Lower lobe of right lung (tissue), 2 donors: ENCODE measurements around the gene DCHS2. TPM values are rescaled to one million over a fixed set of nuclear protein-coding genes. Genes with fewer than 3 reads are reported as not detected.

Source experiments
- ATAC-seq, 2 donors: fragments of 200-7000 bp; cut with Tn5 transposase; one replicate each; pipeline ENCODE4 v1.9.1; 2020 to 2022; ENCODE audit warnings: mild to moderate bottlenecking in 2 of 2, moderate library complexity in 2 of 2
- DNase-seq: peaks from one replicate; pipeline ENCODE4 v3.0.0-alpha.2; 2020
- H3K27ac ChIP-seq: fragments of 200-600 bp; one replicate; pipeline ENCODE4 v1.8.0; 2022
- H3K27me3 ChIP-seq: fragments of 200-600 bp; one replicate; pipeline ENCODE4 v1.8.0; 2022; ENCODE audit warnings: low read depth
- H3K36me3 ChIP-seq: fragments of 200-600 bp; one replicate; pipeline ENCODE4 v1.8.0; 2022; ENCODE audit warnings: mild to moderate bottlenecking
- H3K4me1 ChIP-seq: fragments of 200-600 bp; one replicate; pipeline ENCODE4 v1.8.0; 2022
- H3K4me3 ChIP-seq: fragments of 200-600 bp; one replicate; pipeline ENCODE4 v1.8.0; 2022; ENCODE audit warnings: mild to moderate bottlenecking
- H3K9me3 ChIP-seq: fragments of 200-600 bp; one replicate; pipeline ENCODE4 v1.8.0; 2022
- CTCF ChIP-seq: fragments of 200-600 bp; IDR thresholded peaks from one replicate; pipeline ENCODE4 v1.8.0; 2022; ENCODE audit warnings: antibody characterized with exemption, mild to moderate bottlenecking
- intact Hi-C: fragments of 100-400 bp; cut with DNase I; formaldehyde crosslinking; loops from one replicate; pipeline ENCODE4 v1.11.0; 2022
- total RNA-seq: library from RNA; stranded (reverse); fragmentation: NEBNext Ultra II Directional; extraction: Animal tissue kit (Norgen Biotek cat#: 25700); gene quantifications from one replicate; pipeline ENCODE4 v1.2.1, GENCODE V29; 2021
- donor health status: DM: no; HTN: yes; CAD: no; lungs with severe emphysema.

Gene DCHS2
- total RNA-seq, 1 donor from 2014 or later = 0.53 TPM

- intact Hi-C loops = no loop called here
- peak overlapping the region; percentile 36 for H3K4me3 ChIP-seq
- H3K9me3 ChIP-seq = no peaks in the 10 kb centered on the region
- H3K36me3 ChIP-seq = no peaks in the 10 kb centered on the region
- peaks cover 7% of the 10 kb centered on the region for H3K4me1 ChIP-seq
- ATAC-seq (peak; percentile 44 to 56), DNase-seq (peak; percentile 48)
- H3K27ac ChIP-seq = no peak overlapping the region
- peaks cover 22% of the 10 kb centered on the region for H3K27me3 ChIP-seq
- TF ChIP-seq CTCF = no peak
Observed at GRCh38 chr4:154332681-154333421, 158.7 kb downstream of the DCHS2 start.

- Histone ChIP-seq H3K9me3 (no peaks in the 10 kb centered on the region), H3K4me1 (peaks cover 7% of the 10 kb centered on the region), H3K27ac (no peak overlapping the region), H3K36me3 (no peaks in the 10 kb centered on the region), H3K27me3 (peaks cover 22% of the 10 kb centered on the region), H3K4me3 (no peak overlapping the region)
- no peak for TF ChIP-seq CTCF
- ATAC-seq (no peak), DNase-seq (no peak)
- intact Hi-C loops = no loop called here
Observed at GRCh38 chr4:154329939-154330338, 161.7 kb downstream of the DCHS2 start.

GRCh38 chr4:154329268-154329868, 162.2 kb downstream of the DCHS2 start:
- H3K4me1 ChIP-seq = peaks cover 7% of the 10 kb centered on the region
- no peak for DNase-seq
- intact Hi-C loops = no loop called here
- no peaks in the 10 kb centered on the region for H3K9me3 ChIP-seq
- no peaks in the 10 kb centered on the region for H3K36me3 ChIP-seq
- peak in 1 of 2 donors; percentile 39 for ATAC-seq
- H3K27me3 ChIP-seq = peaks cover 22% of the 10 kb centered on the region
- no peak overlapping the region for H3K4me3 ChIP-seq
- peak; percentile 27 for TF ChIP-seq CTCF
- H3K27ac ChIP-seq = no peak overlapping the region

- TF ChIP-seq CTCF = no peak
- intact Hi-C loops = no loop called here
- no peak for ATAC-seq
Observed at GRCh38 chr4:154328030-154328429, 163.6 kb downstream of the DCHS2 start.

GRCh38 chr4:154320521-154320920, 171.1 kb downstream of the DCHS2 start:
- H3K4me3 ChIP-seq = no peak overlapping the region
- no peaks in the 10 kb centered on the region for H3K4me1 ChIP-seq
- no peak for TF ChIP-seq CTCF
- H3K36me3 ChIP-seq = no peaks in the 10 kb centered on the region
- DNase-seq (no peak), ATAC-seq (no peak)
- intact Hi-C loops = no loop called here
- no peaks in the 10 kb centered on the region for H3K27me3 ChIP-seq
- no peak overlapping the region for H3K27ac ChIP-seq
- H3K9me3 ChIP-seq = no peaks in the 10 kb centered on the region

More at GRCh38 chr4:154328030-154328429, 163.6 kb downstream of the DCHS2 start:
- no peak overlapping the region for H3K4me3 ChIP-seq
- no peaks in the 10 kb centered on the region for H3K36me3 ChIP-seq
- no peaks in the 10 kb centered on the region for H3K9me3 ChIP-seq
- peaks cover 6% of the 10 kb centered on the region for H3K4me1 ChIP-seq
- peaks cover 19% of the 10 kb centered on the region for H3K27me3 ChIP-seq
- DNase-seq = no peak
- H3K27ac ChIP-seq = no peak overlapping the region
